Loucy (cell line): Measurements from ENCODE around the gene GFER.

Experiments
- EZH2phosphoT487 ChIP-seq: fragments of 200-600 bp; IDR thresholded peaks from 2 replicates; pipeline ENCODE4 v1.6.1; 2018; ENCODE audit warnings: antibody characterized with exemption, mild to moderate bottlenecking, moderate library complexity, borderline replicate concordance
- TF ChIP-seq, protein P1 (sequence below): fragments of 200-600 bp; sonication (generic); conservative IDR thresholded peaks from 2 replicates; pipeline ENCODE4 v1.5.1; 2014; ENCODE audit warnings: mild to moderate bottlenecking, antibody characterized with exemption, low read length

DNA sequence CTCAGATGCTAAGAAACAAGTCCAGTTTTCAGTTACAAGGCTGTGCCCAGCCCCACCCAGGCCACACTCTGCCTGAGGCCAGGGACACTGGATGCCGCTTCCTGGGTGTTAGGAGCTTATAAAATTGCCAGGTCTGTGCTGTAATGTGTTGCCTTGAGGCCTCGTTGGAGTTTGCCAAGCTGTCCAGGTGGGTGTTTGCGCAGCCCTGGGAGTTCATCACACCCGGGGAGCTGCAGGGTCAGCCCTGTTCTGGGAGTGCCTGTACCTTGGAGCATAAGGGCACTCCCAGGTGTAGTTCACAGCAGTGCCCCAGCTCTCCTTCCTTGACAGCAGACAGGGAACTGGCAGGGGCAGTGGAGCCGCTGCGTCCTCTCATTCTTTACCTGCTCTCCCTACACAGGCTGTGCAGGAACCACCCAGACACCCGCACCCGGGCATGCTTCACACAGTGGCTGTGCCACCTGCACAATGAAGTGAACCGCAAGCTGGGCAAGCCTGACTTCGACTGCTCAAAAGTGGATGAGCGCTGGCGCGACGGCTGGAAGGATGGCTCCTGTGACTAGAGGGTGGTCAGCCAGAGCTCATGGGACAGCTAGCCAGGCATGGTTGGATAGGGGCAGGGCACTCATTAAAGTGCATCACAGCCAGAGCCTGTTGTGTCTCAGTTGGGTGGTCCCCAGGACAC lies 1.6 kb downstream of the GFER start:
- TF ChIP-seq, protein P1, sequence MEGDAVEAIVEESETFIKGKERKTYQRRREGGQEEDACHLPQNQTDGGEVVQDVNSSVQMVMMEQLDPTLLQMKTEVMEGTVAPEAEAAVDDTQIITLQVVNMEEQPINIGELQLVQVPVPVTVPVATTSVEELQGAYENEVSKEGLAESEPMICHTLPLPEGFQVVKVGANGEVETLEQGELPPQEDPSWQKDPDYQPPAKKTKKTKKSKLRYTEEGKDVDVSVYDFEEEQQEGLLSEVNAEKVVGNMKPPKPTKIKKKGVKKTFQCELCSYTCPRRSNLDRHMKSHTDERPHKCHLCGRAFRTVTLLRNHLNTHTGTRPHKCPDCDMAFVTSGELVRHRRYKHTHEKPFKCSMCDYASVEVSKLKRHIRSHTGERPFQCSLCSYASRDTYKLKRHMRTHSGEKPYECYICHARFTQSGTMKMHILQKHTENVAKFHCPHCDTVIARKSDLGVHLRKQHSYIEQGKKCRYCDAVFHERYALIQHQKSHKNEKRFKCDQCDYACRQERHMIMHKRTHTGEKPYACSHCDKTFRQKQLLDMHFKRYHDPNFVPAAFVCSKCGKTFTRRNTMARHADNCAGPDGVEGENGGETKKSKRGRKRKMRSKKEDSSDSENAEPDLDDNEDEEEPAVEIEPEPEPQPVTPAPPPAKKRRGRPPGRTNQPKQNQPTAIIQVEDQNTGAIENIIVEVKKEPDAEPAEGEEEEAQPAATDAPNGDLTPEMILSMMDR: no peak
- no peak for TF ChIP-seq EZH2phosphoT487
